SKM-1 (cell line): ENCODE results near the gene ADAMTS3.

Source experiments
- DNase-seq: peaks from one replicate; lab custom pipeline; 2025; ENCODE audit not compliant: unreplicated experiment; lab: John Stamatoyannopoulos, UW

ADAMTS3 gene

DNA sequence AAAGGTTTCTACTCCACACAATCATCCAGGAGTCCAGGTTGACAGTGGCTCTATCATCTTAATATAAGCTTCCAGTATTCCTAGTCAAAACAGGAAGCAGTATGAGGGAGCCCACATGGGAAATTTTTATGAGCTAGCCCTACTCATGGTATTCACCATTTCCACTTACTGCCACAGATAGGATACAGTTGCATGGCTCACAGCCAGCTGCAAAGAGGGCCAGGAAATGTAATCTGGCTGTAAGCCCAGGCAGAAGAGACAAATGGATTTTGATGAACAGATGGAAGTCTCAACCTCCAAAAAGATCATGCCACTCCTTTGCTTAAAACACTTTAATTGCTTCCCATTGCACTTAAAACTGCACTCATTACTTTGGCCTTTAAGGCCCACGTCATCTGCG is 150.6 kb downstream of the ADAMTS3 start:
- DNase-seq, result no peak

DNA sequence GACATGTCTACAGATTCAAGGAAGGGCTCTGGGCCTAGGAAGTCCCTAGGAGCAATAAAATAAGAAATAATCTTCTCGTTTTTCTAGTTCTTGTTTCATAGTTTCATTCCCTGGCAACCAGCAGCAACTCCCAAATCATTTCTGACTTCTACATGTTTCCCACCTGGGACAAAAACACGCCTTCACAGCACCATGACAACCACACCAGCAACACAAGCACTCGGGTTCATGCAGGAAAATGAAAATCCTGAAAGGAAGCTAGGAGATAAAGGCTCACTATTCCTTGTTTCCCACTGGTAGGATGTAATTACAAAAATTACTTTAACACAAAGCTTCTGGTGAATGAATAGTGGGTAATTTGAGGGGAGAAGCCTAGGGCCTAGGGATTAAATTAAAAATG is 158.9 kb downstream of the ADAMTS3 start:
- no peak for DNase-seq

DNA sequence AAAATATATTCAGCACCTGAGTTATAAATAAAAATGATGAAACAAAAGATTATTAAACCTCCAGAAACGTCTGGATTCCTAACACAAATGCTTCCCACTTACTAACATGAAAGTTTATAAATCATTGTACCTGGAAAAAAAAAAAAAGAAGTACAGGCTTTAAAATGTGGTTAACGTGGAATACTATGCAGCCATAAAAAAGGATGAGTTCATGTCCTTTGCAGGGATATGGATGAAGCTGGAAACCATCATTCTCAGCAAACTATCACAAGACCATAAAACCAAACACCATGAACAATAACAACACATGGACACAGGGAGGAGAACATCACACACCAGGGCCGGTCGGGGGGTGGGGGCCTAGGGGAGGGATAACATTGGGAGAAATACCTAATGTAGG is 160.5 kb downstream of the ADAMTS3 start:
- no peak for DNase-seq

DNA sequence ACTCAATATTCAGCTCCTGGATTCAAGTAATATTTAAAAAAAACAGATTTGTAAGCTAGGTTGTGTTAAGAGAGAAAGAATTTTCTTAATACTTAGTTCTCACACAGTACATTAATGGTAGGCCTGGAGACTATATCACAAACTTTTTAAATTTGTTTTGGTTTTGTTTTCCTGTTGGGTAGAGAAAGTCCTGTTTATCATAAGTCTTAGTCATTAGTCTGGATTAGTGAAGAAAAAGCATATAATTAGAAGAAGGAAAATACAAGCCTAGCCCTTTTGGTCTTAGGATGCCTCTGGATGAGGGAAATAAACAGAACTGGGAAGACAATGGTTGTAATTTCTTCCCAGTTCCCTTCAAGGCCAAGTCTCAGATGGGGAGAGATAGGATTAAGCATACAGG is 163.6 kb downstream of the ADAMTS3 start:
- no peak for DNase-seq

DNA sequence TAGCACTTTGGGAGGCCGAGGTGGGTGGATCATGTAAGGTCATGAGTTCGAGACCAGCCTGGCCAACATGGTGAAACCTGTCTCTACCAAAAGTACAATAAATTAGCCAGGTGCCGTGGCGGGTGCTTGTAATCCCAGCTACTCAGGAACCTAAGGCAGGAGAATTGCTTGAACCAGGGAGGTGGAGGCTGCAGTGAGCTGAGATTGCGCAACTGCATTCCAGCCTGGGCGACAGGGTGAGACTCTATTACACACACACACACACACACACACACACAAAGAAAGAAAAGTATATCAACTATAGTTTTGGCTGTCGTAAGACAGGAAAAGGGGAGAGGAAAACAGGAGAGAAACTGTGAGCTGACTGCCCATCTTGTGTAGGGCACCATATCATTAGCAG is 171.7 kb downstream of the ADAMTS3 start:
- DNase-seq, result no peak

DNA sequence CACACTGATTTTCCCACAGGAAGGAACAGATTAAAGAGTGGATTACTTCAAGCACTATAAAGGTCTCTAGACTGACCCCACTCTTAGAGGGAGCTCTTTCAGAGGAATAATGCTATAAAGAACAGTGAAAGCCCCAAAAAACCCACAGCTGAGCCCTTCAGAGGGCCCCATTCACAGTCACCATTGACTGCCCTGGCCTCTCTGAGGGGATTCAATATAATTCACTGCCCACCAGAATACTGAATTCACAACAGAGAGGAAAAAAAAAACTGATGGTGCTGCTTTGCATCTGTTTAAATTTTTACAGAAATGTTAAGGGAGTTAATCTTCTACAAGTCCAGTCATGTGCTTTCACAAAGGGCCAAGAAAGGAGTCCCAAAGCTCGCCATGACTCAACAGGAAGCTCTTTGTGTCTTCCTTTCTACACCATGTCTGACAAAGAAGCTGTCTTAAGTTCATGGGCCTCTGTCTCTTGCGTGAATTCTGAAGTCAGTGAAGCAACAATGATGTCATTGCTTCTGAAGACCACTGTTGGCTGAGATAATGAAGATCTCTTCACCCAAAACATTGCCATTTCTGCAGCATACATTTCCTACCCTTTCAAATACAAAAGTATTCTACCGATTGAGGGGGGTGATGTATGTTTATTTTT is 174.9 kb downstream of the ADAMTS3 start:
- DNase-seq, result no peak

DNA sequence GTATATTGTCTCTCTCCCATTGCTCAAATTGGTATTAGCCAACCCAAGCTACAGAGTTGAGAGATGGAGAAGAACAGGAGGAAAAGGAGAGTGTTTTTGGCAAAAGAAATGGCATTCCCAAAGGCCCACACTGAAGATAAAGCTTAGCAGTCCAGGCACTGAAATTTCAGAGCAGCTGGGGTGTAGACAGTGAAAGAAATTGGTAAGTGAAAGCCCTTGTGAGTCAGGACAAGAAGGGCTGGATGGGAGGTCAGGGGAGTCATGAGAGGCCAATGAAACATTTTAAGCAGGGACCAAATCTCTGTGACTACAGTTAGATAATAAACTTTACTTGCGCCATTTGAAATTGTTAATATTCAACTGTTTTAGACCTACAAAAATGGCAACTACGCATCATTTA is 177.7 kb downstream of the ADAMTS3 start:
- DNase-seq, result no peak

DNA sequence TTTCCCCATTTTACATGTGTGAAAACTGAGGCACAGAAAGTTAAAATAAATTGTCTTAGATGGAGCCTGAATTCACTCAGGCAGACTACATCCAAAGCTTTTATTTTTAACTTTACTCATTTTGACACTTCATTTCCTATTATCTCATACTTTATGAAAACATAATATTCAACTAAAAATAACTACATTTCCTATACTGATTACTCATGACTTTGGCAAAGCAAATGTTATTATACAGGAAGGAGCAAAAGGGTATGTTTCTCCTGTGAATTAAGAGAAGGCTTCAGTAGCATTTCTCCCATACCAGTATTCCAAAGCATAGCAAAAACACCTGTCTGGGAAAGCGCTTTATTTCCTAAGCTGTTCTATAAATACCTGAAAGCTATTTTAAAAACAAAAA is 178.6 kb downstream of the ADAMTS3 start:
- DNase-seq, result no peak

DNA sequence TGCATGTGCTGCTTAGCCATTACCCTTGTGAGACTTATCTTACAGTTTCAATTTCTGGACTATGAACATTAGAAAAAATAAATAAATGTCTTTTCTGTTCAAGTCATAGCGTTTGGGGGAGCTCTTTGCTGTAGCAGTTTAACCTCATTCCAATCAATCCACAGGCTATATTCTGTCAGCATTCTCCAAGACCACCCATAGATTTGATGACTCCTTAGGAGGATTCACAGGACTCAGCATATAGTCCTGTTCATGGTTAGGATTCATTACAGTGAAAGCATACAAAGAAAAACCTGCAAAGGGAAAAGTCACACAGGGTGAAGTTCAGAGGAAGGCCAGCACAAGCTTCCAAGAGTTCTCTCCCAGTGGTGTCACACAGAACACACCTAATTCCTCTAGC is 180.5 kb downstream of the ADAMTS3 start:
- DNase-seq, result no peak

DNA sequence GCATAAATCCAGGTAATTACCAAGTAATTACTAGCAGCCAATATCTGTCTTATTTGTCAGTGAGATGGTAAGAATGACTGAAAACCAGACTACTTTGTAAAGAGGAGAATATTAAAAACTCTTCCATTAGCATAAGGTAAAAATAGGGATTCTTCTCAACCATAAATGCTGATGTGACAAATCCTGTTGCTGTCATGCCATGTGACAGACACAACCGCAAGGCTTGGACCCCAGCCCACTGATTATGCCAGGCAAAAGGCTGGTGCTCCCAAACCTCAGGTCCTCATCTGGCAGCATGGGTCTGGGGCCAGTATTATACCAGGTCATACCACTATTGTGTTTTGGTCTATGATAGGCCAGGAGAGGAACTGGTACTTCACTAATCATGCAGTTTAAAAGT is 181.1 kb downstream of the ADAMTS3 start:
- no peak for DNase-seq

DNA sequence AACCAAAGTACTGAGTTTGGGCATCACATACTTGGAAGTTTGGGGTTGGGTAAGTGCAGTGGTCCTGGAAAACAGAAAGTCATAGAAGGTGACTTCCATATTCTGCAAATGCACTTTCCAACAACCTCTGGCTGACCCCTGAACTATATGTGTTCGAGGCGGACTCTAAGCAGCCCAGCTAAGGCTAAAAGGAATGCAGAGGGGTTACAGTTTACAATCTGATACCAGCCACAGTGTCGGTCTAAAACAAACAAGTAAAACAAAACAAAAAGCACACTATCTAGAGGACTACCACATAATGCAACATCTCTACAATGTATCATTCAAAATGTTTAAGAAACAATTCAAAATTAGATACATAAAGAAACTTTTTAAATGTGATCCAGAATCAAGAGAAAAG is 185.6 kb downstream of the ADAMTS3 start:
- no peak for DNase-seq

DNA sequence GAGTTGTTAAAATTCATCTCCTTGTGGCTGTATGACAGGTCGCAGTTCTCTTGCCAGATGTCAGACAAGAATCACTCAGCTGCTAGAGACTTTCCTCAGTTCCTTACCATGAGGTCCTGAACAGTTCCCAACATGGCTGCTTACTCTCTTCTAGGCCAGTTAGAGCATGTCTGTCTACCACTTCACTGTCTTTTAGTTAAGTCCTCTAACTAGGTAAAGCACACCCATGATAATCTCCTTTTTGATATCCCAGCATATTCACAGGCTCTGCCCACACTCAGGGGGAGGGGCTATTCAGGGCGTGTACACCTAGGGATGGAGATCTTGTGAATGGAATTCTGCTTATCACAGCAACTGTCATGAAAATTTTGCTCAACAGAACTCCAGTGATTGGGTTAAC is 190.1 kb downstream of the ADAMTS3 start:
- DNase-seq, result no peak

DNA sequence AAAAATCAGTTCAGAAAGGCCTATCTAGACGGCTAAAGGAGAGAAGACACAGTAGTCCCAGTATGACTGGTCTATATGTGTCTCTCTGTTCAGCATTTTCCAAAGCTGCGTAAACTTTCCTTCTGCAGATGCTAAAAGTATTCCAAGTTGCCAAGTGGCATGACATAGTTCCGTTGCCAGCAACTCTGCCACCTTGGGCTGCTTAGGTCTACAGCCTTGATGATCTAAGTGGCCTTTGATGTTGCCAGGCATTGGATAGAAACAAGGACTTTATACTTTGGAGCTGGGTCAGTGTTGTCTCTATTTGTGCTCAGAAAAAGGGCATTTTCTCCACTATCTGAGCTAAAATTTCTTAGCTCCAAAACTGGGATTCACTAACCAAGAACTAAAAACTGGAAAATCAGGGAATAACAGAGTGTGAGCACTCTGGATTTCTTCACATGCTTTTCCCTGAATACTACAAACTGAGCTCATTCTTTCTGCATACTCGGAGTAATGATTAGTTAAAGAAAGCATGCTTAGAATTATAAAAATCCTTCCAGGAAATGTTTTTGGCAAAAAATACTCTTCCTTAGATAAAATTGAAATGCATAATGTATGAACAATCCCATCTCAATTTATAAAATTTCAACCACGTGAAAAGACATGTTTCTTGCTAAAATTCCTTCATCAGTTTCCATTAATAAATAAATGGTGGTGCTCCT is 191.4 kb downstream of the ADAMTS3 start:
- no peak for DNase-seq

DNA sequence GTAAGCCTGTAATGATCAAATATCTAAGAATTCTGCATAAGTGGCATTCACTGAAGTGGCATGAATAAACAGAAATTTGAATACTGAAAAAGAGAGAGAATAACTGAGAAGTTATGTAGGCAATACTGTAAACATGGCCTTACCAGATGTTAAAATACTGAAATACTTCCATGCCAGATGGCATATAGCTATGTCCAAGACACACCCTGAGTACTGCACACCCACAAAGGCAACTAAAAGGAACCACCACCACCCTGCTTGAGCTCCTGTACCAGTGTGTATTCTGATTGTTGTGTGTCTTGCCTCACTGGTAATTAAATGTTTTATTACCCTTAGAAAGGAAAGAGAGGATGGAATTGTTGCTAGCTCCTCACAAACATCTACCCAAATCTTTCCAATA is 192.1 kb downstream of the ADAMTS3 start:
- DNase-seq, result no peak

DNA sequence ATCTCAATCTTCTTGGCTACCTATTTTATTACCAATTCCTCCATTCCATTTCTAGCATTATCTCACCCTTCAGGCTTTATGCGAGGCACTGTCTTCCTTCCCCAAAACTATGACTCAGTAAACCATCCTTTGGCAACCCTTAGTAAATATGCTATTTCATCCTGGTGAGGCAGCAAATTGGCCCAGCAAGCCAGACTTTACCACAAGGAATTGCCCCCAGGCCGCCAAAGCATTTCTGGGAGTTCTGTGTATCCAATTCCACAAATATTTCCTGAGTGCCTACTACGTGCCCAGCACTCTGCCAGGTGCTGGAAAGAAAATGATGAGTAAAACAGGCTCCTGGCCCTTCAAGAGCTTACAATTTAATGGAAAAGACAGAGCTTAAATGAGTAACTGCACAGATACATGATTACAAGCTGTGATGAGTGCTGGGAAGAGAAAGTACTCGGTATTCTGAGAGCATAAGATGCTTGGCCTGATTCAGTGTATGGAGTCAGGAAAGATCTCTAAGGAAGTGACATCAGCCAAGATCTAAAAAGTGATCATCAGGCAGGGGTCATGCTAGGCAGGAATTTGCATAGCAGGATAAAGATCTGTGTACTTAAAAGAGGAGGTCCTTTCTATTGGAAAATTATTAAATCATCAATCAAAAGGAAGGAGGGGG is 193.8 kb downstream of the ADAMTS3 start:
- DNase-seq, result no peak

DNA sequence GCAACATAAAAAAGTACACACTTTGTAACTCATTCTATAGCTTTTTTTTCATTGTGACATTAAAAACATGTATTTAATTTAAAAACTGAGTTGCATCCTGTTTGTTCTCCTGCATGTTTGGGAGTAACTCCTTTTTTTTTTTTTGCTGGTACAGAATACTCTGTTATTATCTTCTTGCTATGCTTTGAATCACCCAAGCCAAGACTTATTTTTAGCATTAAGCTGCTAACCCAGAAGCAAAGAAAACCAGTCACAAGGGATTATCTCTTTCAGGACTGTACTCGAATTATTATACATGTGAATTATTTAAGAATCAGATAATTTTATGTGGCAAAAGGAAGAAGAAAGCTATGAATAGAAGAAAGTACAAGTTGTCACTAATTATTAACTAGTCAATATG is 194.9 kb downstream of the ADAMTS3 start:
- no peak for DNase-seq

DNA sequence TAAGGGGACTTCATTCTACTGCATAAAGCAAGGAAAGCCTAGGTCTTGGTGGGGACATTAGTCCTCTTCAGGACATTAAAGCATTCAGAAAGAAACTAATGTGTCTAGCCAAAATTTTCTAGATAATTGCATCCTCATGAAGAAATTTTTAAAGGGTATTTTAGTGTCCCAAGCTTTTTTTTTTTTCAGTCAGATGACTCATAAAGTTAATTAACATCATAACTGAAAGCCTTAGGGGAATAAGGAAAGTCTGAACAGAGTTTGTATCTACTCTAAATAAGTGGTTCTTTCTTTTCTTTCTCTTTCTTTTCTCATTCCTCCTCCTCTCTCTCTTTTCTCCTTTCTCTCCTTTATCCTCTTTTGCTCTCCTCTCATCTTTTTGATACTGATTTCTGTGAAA is 202.4 kb downstream of the ADAMTS3 start:
- DNase-seq, result no peak

DNA sequence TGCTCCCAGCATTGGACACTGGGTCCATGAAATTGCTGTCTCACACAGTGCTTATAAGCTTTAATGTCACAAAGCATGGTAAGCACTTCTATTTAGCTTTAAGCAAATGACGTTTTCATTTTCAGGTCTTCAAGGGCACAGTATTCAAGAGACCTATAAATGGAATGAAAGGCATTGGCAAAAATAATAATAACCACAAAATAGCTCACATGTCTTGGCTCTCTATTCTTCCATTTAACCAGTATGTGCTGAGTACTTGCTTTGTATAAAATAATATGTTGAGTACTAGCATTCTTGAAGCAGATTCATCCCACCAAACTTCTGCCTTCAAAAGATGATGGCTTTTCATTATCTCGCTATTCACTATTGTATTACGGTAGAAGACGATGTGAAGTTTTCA is 203.0 kb downstream of the ADAMTS3 start:
- DNase-seq, result no peak

DNA sequence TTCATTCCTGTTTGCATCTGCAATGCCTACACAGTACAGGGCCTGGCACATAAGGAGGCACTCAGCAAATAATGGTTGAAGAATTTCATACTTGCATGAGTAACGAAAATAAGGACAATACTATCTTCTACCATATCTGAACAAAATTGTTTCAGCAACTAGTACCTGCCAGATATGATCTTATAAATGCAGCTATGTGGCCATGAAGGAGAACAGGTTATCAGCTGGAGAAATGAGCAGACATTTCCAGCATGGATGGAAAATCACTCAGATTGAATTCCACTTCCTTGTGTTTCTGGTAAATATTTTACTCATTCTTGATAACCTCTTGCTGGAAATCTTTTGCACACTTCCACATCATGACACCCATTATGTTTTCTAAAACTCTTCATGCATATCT is 204.0 kb downstream of the ADAMTS3 start:
- DNase-seq, result no peak

DNA sequence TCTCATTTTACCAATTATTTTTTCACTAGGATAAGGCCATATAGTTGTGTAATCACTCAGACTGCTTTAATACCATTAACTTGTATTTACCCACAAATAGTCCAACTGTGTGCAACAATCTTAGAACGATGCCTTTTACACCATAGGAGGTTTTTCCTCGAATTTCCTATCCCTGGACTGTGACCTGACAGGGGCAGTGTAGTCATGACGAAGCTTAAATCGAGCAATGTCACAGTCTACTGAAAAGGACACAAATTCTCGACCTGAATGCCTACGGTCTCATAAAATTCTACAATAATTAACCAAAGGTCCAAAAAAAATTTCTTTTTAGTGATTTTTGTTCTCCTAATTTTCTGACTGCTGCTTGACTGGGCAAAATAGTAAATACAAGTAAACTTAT is 208.9 kb downstream of the ADAMTS3 start:
- DNase-seq, result no peak

DNA sequence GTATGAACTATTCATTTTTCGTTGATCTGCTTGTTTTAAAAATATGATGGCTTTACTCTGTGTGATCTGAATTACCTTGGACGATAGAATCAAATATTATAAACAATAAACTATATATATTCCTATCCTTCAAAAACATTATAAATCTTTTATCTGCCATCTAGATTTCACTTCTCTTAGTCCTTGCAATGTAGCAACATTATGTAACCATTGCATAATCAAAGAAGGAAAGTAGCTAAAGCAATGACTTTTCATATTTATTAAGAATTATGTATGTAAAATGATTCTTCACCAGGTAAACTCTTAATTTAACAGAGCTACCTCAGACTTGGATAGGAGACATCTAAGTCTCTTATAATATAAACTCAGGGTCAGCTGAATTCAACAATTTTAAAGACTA is 210.5 kb downstream of the ADAMTS3 start:
- no peak for DNase-seq

DNA sequence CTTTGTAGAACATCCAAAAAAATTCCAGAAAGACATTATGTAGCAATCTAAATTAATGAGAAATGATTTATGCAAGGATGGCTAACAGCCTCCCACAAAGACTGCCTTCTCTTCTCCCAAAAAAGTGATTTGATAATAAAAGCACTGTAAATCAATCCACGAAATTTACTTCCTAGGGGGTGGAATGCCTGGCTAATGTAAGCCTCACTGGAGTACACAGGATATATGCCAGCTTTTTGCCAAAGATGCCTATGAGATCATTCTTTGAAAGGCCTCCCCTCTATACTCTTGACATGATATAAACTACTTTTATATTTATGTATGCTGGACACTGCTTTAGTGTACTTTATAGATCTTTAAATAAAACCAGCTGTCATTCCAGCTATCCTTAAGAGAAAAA is 211.1 kb downstream of the ADAMTS3 start:
- DNase-seq, result no peak

DNA sequence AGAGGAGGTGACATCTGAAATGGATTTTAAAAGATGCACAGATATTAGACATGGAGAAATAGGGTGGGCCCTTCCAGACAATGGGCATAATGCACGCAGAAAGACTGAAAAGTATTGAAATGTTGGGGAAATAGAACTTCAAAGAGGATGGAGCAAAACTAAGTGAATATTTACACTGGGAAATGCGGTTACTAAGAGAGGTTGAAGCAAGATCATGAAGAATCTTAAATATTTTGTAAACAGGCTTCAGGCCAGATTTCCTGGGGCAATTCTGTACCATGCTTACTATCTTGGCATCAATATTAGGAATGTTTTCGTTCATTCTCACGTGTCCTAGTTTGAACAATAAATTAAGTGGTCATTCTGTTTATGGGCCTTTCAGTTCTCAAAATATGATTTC is 216.3 kb downstream of the ADAMTS3 start:
- no peak for DNase-seq
